ENCODE data around the gene RUFY2. TPM values are rescaled to one million over a fixed set of nuclear protein-coding genes. Genes with fewer than 3 reads are reported as not detected.
"Not testable (repeated sequence)": the region's sequence is repeated elsewhere in the genome, so short reads cannot be mapped to it uniquely, and the experiment has no call there.

The RUFY2 gene
- total RNA-seq, 1 donor: 32.8 TPM

DNA sequence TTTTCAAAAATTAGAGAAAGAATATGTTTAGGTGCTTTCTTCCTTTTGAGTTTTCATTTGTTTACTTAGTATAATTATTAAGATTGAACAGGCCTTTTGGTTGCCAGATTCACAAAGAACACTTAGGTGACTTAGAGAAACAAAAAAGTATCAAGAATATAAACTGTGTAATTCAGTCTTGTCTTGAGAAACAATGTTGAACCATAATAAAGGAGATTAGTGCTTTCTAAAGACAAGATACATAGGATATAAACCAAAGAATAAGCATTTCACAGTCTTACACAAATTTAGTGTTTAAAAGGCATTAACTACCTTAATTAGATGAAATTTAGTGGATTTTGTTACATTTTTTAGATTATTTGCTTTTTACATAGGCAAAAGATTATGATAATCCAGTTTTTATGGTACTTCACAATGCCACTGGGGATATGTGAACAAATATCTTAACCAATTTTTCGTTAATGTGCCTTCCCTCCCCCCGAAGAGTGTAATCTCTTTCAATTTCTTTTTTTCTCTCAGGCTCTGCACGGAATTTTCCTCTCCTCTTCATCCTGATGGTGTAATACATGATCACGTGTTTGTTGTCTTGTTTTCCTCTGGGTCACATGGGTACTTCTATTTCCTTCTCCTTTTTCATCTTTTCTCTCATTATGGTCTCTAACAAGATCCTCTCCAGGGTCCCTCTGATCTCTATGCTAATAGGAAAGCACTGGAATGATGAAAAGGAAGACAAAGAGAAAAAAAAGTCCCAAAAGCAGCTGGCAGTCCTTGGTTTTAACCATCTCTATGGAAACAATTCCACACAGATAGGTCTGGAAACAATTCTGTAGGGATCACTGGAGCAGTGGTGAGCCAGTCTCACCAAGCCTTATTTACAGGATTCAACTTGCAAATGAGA lies 78.9 kb downstream of the RUFY2 start:
- DNase-seq (ENCODE audit: low read depth): peak; percentile 89
- TF ChIP-seq, protein P1, sequence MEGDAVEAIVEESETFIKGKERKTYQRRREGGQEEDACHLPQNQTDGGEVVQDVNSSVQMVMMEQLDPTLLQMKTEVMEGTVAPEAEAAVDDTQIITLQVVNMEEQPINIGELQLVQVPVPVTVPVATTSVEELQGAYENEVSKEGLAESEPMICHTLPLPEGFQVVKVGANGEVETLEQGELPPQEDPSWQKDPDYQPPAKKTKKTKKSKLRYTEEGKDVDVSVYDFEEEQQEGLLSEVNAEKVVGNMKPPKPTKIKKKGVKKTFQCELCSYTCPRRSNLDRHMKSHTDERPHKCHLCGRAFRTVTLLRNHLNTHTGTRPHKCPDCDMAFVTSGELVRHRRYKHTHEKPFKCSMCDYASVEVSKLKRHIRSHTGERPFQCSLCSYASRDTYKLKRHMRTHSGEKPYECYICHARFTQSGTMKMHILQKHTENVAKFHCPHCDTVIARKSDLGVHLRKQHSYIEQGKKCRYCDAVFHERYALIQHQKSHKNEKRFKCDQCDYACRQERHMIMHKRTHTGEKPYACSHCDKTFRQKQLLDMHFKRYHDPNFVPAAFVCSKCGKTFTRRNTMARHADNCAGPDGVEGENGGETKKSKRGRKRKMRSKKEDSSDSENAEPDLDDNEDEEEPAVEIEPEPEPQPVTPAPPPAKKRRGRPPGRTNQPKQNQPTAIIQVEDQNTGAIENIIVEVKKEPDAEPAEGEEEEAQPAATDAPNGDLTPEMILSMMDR (IDR thresholded peaks at IDR 0.05; ENCODE audit: insufficient read depth, low read depth, low read length): no peak
- peak overlapping the region; percentile 17 for H3K4me3 ChIP-seq (ENCODE audit: low read depth, low read length)

DNA sequence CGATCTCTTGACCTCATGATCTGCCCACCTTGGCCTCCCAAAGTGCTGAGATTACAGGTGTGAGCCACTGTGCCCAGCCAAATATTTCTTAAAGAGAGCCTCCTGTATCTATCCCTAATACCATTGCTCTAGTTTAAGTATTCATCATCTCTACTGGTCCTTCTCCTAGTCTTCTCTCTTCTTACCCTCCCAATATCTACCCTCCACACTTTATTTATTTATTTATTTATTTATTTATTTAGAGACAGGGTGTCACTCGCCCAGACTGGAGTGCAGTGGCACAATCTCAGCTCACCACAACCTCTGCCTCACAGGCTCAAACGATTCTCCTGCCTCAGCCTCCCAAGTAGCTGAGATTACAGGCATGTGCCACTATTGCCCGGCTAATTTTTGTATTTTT lies 82.7 kb downstream of the RUFY2 start:
- H3K4me3 ChIP-seq (ENCODE audit: low read depth, low read length); DNase-seq (ENCODE audit: low read depth): not testable (repeated sequence)

DNA sequence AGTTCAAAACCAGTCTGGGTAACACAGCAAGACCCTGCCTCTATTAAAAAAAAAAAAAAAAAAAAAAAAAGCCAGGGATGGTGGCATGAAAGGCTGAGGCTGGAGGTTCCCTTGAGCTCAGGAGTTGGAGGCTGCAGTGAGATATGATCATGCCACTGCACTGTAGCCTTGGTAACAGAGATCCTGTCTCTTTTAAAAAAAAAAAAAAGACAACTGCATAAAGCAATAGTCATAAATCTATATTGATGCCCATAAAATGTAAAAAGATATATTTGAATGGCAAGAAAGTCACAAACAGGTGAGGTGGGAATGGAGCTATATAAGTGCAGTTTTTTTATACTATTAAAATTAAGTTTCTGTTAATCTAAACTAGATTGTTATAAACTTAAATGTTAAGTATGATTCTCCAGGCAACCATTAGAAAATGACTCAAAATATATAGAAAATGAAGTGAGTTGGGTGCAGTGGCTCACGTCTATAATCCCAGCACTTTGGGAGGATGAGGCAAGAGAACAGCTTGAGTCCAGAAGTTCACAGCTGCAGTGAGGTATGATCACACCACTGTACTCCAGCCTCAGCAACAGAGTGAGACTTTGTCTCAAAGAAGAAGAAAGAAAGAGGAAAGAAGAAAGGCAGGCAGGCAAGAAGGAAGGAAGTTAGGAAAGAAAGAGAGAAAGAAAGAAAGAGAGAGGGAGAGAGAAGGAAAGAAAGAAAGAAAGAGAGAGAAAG lies 88.6 kb downstream of the RUFY2 start:
- H3K4me3 ChIP-seq (ENCODE audit: low read depth, low read length): no peak overlapping the region
- no peak for DNase-seq (ENCODE audit: low read depth)
- TF ChIP-seq, protein P1 (IDR thresholded peaks at IDR 0.05; ENCODE audit: insufficient read depth, low read depth, low read length): no peak

DNA sequence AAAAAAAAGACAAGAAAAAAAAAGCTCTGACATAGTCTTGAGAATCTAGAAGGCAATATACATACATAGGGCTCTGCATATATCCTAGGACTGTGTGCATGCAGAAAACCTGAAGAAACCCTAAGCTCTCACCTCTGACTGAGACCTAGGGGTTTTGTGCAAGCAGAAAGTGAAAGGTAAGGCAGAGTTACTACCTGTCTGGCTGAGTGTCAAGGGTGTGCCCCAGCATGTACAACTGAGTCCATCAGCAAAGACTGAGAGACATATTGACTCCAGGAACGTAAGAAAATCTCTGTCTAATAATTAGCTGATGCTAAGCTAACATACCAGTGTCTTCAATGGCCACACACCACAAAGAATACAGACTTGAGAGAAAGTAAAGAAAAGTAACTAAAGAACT lies 91.5 kb downstream of the RUFY2 start:
- TF ChIP-seq, protein P1 (IDR thresholded peaks at IDR 0.05; ENCODE audit: insufficient read depth, low read depth, low read length): no peak
- no peak overlapping the region for H3K4me3 ChIP-seq (ENCODE audit: low read depth, low read length)
- DNase-seq (ENCODE audit: low read depth): no peak

DNA sequence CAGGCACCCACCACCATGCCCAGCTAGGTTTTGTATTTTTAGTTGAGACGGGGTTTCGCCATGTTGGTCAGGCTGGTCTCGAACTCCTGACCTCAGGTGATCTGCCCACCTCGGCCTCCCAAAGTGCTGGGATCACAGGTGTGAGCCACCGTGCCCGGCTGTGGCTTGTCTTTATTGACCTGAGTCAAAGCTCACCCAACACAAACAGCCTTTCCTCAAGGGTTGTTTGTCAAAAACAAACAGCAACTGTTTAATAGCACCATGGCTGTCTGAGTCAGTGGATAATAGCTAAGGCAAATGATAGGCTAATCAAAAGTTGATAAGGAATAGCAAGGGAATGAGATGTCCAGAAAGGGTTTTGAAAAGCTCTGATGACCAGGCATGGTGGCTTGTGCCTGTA lies 92.1 kb downstream of the RUFY2 start:
- DNase-seq (ENCODE audit: low read depth); H3K4me3 ChIP-seq (ENCODE audit: low read depth, low read length): not testable (repeated sequence)

DNA sequence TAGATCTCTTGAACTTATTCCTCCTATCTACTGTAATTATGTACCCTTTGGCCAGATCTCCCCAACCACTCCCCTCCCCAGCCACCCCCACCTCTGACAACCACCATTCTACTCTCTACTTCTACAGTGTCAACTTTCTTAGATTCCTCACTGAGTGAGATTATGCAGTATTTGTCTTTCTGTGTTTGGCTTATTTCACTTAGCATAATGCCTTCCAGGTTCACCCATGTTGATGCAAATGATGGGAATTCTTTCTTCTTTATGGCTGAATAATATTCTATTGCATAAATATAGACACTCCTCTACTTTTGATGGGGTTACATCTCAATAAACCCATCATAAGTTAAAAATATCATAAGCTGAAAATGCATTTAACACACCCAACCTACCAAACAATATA lies 96.5 kb downstream of the RUFY2 start:
- TF ChIP-seq, protein P1 (IDR thresholded peaks at IDR 0.05; ENCODE audit: insufficient read depth, low read depth, low read length): no peak
- no peak for DNase-seq (ENCODE audit: low read depth)
- no peak overlapping the region for H3K4me3 ChIP-seq (ENCODE audit: low read depth, low read length)

DNA sequence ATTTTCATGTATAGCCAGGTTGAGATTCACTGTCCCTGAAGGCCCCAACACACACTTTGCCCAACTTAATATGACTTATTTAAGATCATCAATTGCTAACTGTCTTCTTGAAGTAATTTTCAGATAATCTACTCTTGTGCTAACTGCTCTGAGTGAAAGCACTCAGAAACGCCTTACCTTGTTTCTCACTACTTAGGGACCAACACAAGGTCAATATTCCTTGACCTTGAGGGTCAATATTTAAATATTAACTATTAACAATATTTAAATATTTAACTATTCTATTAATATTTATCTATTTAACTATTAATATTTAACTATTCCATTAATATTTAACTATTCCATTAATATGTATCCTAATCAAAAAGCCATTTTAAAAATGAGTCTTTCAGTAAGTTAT lies 101.2 kb downstream of the RUFY2 start:
- H3K4me3 ChIP-seq (ENCODE audit: low read depth, low read length): no peak overlapping the region
- no peak for DNase-seq (ENCODE audit: low read depth)
- TF ChIP-seq, protein P1 (IDR thresholded peaks at IDR 0.05; ENCODE audit: insufficient read depth, low read depth, low read length): no peak

Data from fibroblast of villous mesenchyme (primary cell).